ENCODE measurements around the gene FAM169A.
A peak's percentile ranks its signal among the peaks of the same experiment; 100 is the strongest.

Gene FAM169A

GRCh38 chr5:74851684-74852353 lies 14.4 kb downstream of the FAM169A start:
- Mint-ChIP-seq H3K9me3 (peaks cover 10% of the 10 kb centered on the region), H3K4me3 (peak overlapping the region; percentile 61), H3K27me3 (no peaks in the 10 kb centered on the region), H3K4me1 (ENCODE audit: low read depth) (peaks cover 47% of the 10 kb centered on the region), H3K27ac (peak overlapping the region; percentile 33), H3K36me3 (ENCODE audit: low read depth) (peaks cover 17% of the 10 kb centered on the region)

DNA sequence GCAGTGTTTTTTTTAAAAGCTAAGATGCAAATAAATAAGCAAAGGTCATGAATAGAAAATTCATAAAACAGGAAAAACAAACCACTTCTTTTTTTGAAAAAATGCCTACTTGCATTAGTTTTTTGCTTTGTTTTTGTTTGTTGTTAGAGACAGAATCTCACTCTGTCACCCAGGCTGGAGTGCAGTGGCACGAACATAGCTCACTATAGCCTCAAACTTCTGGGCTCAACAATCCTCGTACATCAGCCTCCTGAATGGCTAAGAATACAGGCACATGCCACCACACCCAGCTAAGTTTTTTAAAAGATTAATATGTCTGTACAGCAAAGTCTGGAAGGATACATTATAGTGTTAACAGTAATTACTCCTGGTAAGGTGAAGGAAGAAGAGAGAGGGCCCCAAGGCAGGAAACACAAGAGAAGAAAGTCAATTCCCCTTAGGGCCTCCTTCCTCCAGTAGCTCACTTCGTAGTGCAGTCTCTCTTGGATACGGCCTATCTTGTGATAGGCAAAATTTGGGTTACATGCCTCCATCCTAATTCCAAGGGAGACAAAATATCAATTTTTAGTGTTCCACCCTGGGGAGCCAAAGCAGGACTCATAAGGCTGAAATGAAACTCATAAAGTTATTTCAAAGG lies 15.3 kb downstream of the FAM169A start:
- H3K4me3 Mint-ChIP-seq: peak overlapping the region; percentile 27
- peaks cover 48% of the 10 kb centered on the region for H3K4me1 Mint-ChIP-seq (ENCODE audit: low read depth)
- no peaks in the 10 kb centered on the region for H3K27me3 Mint-ChIP-seq
- peak overlapping the region; percentile 43 for H3K27ac Mint-ChIP-seq
- peaks cover 12% of the 10 kb centered on the region for H3K36me3 Mint-ChIP-seq (ENCODE audit: low read depth)
- H3K9me3 Mint-ChIP-seq: peaks cover 9% of the 10 kb centered on the region

DNA sequence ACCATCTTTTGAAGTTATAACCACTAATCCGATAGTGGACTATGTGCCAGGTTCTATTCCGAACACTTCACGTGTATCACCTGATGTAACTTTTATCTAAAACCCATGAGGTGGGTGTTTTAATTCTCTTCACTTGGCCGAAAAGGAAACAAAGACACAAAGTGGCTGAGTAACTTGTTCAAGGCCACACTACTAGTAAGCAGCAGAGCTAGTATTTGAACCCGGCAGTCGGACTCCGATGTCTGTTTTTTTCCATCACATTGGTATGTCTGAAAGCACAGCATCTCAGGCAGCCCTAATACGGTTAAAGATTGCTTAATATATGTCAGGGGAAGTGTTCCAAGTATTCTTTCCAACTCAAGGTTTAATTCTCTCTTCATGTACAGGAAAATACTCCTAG lies 16.2 kb downstream of the FAM169A start:
- Mint-ChIP-seq H3K27ac (no peak overlapping the region), H3K9me3 (peaks cover 4% of the 10 kb centered on the region), H3K4me3 (no peak overlapping the region), H3K4me1 (ENCODE audit: low read depth) (peaks cover 51% of the 10 kb centered on the region), H3K27me3 (no peaks in the 10 kb centered on the region), H3K36me3 (ENCODE audit: low read depth) (peaks cover 5% of the 10 kb centered on the region)

DNA sequence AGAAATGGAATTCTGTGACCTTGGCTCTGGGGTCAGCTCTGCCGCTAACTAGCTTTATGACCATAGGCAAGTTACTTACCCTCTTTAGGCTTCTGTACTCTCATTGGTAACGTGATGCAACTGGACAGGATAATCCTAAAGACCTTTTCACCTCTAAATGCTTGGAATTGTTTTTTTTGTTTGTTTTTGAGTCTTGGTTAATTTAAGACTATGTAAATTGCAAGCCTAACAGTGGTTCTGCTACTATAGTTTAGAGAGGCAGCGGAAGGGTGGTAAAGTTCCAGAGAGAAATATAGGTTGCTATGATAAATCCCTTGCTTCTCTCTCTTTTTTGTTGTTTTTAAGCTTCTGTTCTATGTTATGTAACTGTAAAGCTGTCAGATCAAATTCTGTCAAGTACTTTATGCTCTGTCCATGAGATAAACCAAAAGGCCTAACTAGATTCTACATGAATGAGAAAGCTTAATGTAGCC lies 17.6 kb downstream of the FAM169A start:
- Mint-ChIP-seq H3K27ac (no peak overlapping the region), H3K27me3 (no peaks in the 10 kb centered on the region), H3K4me3 (no peak overlapping the region), H3K9me3 (no peaks in the 10 kb centered on the region), H3K36me3 (ENCODE audit: low read depth) (no peaks in the 10 kb centered on the region), H3K4me1 (ENCODE audit: low read depth) (peaks cover 58% of the 10 kb centered on the region)

DNA sequence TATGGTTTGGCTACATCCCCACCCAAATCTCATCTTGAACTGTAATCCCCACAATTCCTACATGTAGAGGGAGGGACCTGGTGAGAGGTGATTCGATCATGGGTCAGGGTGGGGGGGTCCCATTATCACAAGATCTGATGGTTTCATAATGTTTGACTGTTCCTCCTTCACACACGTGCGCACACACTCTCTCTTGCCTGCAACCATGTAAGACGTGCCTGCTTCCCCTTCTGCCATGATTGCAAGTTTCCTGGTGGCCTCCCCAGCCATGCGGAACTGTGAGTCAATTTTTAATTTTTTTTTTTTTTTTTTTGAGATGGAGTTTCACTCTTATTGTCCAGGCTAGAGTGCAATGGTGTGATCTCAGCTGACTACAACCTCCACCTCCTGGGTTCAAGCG lies 27.0 kb downstream of the FAM169A start:
- H3K27ac Mint-ChIP-seq: no peak overlapping the region
- no peak overlapping the region for H3K4me3 Mint-ChIP-seq
- H3K36me3 Mint-ChIP-seq (ENCODE audit: low read depth): peaks cover 34% of the 10 kb centered on the region
- no peaks in the 10 kb centered on the region for H3K27me3 Mint-ChIP-seq
- H3K9me3 Mint-ChIP-seq: no peaks in the 10 kb centered on the region
- H3K4me1 Mint-ChIP-seq (ENCODE audit: low read depth): peaks cover 24% of the 10 kb centered on the region

DNA sequence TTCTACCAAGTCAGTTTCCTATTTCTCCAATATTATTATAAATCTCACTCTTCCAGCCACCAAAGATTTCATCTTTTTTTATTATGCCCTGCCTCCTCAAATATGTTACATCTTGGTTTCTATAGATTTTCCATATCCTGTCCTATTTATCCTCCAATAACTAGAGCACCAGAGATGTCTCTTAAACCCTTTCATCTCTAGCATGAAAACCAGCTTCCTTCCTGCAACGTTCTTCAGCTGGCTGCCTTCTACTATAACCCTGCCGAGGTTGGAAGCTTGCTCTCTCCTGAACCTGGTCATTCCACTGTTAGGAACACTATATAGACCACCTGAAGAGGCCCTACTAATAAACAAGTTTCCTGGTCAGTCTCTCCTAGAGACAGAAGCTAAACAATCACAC lies 27.9 kb downstream of the FAM169A start:
- Mint-ChIP-seq H3K27ac (peak overlapping the region; percentile 23), H3K4me1 (ENCODE audit: low read depth) (peaks cover 14% of the 10 kb centered on the region), H3K4me3 (no peak overlapping the region), H3K36me3 (ENCODE audit: low read depth) (peaks cover 34% of the 10 kb centered on the region), H3K27me3 (no peaks in the 10 kb centered on the region), H3K9me3 (no peaks in the 10 kb centered on the region)

DNA sequence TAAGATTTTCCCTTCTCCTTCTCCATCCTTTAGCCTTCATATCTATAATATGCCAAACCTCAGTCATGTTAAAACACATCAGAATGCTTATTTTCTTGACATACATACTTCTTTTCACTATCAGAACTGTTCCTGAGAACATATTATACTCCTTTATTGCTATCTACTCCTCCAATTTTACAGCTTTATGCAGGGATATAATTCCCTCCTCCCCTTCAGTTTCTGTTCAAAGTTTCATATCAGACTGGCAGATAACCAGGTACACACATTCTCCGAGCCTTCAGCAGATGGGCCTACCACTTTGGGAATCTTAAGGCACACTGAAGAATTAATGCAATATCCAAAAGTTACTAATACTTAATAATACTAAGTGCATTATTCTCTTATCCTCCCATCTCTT lies 29.1 kb downstream of the FAM169A start:
- peaks cover 34% of the 10 kb centered on the region for H3K36me3 Mint-ChIP-seq (ENCODE audit: low read depth)
- H3K4me3 Mint-ChIP-seq: no peak overlapping the region
- H3K4me1 Mint-ChIP-seq (ENCODE audit: low read depth): peaks cover 6% of the 10 kb centered on the region
- H3K27ac Mint-ChIP-seq: no peak overlapping the region
- H3K9me3 Mint-ChIP-seq: no peaks in the 10 kb centered on the region
- no peaks in the 10 kb centered on the region for H3K27me3 Mint-ChIP-seq

DNA sequence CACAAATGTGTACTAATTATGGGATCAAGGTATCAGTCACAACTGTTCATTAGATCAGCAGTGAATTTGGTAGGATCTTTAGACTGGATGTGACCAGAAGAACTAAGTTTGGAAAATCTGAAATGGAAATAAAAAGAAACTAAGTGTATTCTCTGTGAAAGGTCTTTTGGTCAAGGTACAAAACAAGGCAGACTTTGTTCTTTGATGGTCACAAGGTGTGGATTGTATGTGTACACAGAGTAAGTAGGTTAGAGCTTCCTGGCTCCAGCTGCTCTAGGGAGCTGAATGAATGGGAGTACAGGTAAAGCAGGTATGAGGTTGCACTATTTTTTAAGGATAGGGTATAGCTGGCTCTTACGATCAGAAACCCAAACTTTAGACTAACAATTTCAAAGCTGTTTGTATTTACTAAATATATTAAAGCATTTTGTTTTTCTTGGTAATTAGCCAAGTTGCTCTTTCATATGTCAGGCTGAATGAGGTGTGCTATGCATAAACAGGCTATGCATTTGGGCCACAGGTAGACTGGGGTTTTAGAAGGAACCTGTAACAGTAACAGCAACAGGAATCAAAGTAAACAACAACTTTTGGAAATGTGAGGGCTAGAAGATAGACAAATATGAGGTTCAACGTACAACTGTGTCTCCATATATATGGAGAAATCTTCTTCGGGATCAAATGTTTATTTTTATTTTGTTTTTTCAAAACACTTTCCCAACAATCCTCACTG lies 32.5 kb downstream of the FAM169A start:
- H3K27me3 Mint-ChIP-seq: no peaks in the 10 kb centered on the region
- no peak overlapping the region for H3K27ac Mint-ChIP-seq
- peaks cover 40% of the 10 kb centered on the region for H3K36me3 Mint-ChIP-seq (ENCODE audit: low read depth)
- no peaks in the 10 kb centered on the region for H3K9me3 Mint-ChIP-seq
- H3K4me3 Mint-ChIP-seq: no peak overlapping the region
- peaks cover 4% of the 10 kb centered on the region for H3K4me1 Mint-ChIP-seq (ENCODE audit: low read depth)

- Mint-ChIP-seq H3K27me3 (no peaks in the 10 kb centered on the region), H3K36me3 (ENCODE audit: low read depth) (peaks cover 28% of the 10 kb centered on the region), H3K27ac (no peak overlapping the region), H3K4me3 (no peak overlapping the region), H3K9me3 (no peaks in the 10 kb centered on the region), H3K4me1 (ENCODE audit: low read depth) (no peaks in the 10 kb centered on the region)
These were observed 36.8 kb downstream of the FAM169A start for GRCh38 chr5:74829413-74829812.

GRCh38 chr5:74822288-74822687 lies 43.9 kb downstream of the FAM169A start:
- no peaks in the 10 kb centered on the region for H3K27me3 Mint-ChIP-seq
- H3K4me3 Mint-ChIP-seq: no peak overlapping the region
- no peak overlapping the region for H3K27ac Mint-ChIP-seq
- peaks cover 9% of the 10 kb centered on the region for H3K4me1 Mint-ChIP-seq (ENCODE audit: low read depth)
- H3K36me3 Mint-ChIP-seq (ENCODE audit: low read depth): peaks cover 28% of the 10 kb centered on the region
- no peaks in the 10 kb centered on the region for H3K9me3 Mint-ChIP-seq

GRCh38 chr5:74816875-74817274 lies 49.3 kb downstream of the FAM169A start:
- Mint-ChIP-seq H3K9me3 (no peaks in the 10 kb centered on the region), H3K4me3 (no peak overlapping the region), H3K36me3 (ENCODE audit: low read depth) (peaks cover 17% of the 10 kb centered on the region), H3K27ac (no peak overlapping the region), H3K27me3 (no peaks in the 10 kb centered on the region), H3K4me1 (ENCODE audit: low read depth) (peaks cover 13% of the 10 kb centered on the region)

DNA sequence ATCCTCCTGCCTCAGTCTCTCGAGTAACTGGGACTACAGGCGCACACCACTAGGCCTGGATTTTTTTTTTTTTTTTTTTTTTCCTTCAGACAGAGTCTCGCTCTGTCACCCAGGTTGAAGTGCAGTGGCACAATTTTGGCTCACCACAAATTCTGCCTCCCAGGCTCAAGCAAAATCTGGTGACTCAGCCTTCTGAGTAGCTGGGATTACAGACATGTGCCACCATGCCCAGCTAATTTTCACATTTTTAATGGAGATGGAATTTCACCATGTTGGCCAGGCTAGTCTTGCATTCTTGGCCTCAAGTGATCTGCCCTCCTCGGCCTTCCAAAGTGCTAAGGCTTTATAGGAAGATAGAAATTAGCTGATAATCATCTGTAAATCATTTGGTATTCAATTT lies 55.3 kb downstream of the FAM169A start:
- Mint-ChIP-seq H3K9me3 (no peaks in the 10 kb centered on the region), H3K27ac (no peak overlapping the region), H3K4me1 (ENCODE audit: low read depth) (peaks cover under 1% of the 10 kb centered on the region), H3K36me3 (ENCODE audit: low read depth) (peaks cover 23% of the 10 kb centered on the region), H3K4me3 (no peak overlapping the region), H3K27me3 (no peaks in the 10 kb centered on the region)

GRCh38 chr5:74801941-74802340 lies 64.2 kb downstream of the FAM169A start:
- no peaks in the 10 kb centered on the region for H3K4me1 Mint-ChIP-seq (ENCODE audit: low read depth)
- H3K36me3 Mint-ChIP-seq (ENCODE audit: low read depth): peaks cover 21% of the 10 kb centered on the region
- H3K27ac Mint-ChIP-seq: no peak overlapping the region

DNA sequence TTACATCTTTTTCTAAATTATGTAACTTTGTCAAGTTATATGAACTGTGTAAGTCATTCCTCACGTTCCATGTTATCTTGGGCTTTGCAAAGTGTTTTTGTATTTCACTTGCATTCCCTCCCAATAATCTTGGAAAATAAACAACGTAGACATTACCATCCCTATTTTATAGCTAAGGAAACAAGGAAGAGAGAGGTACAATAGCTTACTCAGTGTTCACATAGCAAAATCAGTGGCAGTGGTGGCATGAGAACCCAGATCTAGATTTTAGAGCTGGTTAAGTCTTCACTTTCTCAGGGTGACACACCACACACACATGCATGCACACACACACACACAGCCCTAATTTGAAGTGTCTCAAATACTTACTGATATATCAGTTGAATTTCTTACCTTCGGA lies 65.0 kb downstream of the FAM169A start:
- no peaks in the 10 kb centered on the region for H3K27me3 Mint-ChIP-seq
- H3K9me3 Mint-ChIP-seq: no peaks in the 10 kb centered on the region
- no peaks in the 10 kb centered on the region for H3K4me1 Mint-ChIP-seq (ENCODE audit: low read depth)
- H3K27ac Mint-ChIP-seq: no peak overlapping the region
- no peak overlapping the region for H3K4me3 Mint-ChIP-seq
- peaks cover 22% of the 10 kb centered on the region for H3K36me3 Mint-ChIP-seq (ENCODE audit: low read depth)

More at GRCh38 chr5:74801941-74802340, 64.2 kb downstream of the FAM169A start:
- Mint-ChIP-seq H3K4me3 (no peak overlapping the region), H3K9me3 (no peaks in the 10 kb centered on the region), H3K27me3 (no peaks in the 10 kb centered on the region)

Measured in stimulated activated naive CD8-positive, alpha-beta T cell treated with anti-CD3 and anti-CD28 coated beads, Interleukin-15, Interleukin-2, amounts not matched to agents 100 ng/mL and 50 ng/mL, for 24 hours (primary cell).